Rectal smooth muscle tissue (tissue), 1 donor: Measurements from ENCODE around the gene CD209.
"Not testable (repeated sequence)": the region's sequence is repeated elsewhere in the genome, so short reads cannot be mapped to it uniquely, and the experiment has no call there.

ENCODE experiments used
- H3K27ac ChIP-seq: one replicate; pipeline ENCODE4 v1.7.0; 2013; ENCODE audit warnings: low read depth, low read length, inconsistent platforms
- H3K27me3 ChIP-seq: one replicate; pipeline ENCODE4 v1.7.0; 2013; ENCODE audit warnings: low read length; ENCODE audit not compliant: control insufficient read depth, insufficient read depth
- H3K36me3 ChIP-seq: one replicate; pipeline ENCODE4 v1.7.0; 2013; ENCODE audit warnings: low read length; ENCODE audit not compliant: control insufficient read depth, insufficient read depth
- H3K4me1 ChIP-seq: one replicate; pipeline ENCODE4 v1.7.0; 2013; ENCODE audit warnings: low read length; ENCODE audit not compliant: control insufficient read depth, insufficient read depth
- H3K4me3 ChIP-seq: one replicate; pipeline ENCODE4 v1.7.0; 2013; ENCODE audit warnings: low read length
- H3K9ac ChIP-seq: one replicate; pipeline ENCODE4 v1.7.0; 2013; ENCODE audit warnings: low read length

The CD209 gene

GRCh38 chr19:7783991-7784423 is 36.7 kb upstream of the CD209 start:
- H3K4me3 ChIP-seq = no peak overlapping the region
- peaks cover 12% of the 10 kb centered on the region for H3K27me3 ChIP-seq
- no peaks in the 10 kb centered on the region for H3K4me1 ChIP-seq
- no peak overlapping the region for H3K27ac ChIP-seq
- H3K9ac ChIP-seq = no peak overlapping the region
- H3K36me3 ChIP-seq = no peaks in the 10 kb centered on the region

- Histone ChIP-seq H3K4me3 (no peak overlapping the region), H3K4me1 (no peaks in the 10 kb centered on the region), H3K27ac (no peak overlapping the region), H3K36me3 (no peaks in the 10 kb centered on the region), H3K27me3 (no peaks in the 10 kb centered on the region), H3K9ac (no peak overlapping the region)
These were observed 33.8 kb upstream of the CD209 start for GRCh38 chr19:7781157-7781556.

GRCh38 chr19:7779631-7780486 is 32.5 kb upstream of the CD209 start:
- no peaks in the 10 kb centered on the region for H3K27me3 ChIP-seq
- H3K9ac ChIP-seq = no peak overlapping the region
- H3K36me3 ChIP-seq = no peaks in the 10 kb centered on the region
- no peaks in the 10 kb centered on the region for H3K4me1 ChIP-seq
- H3K4me3 ChIP-seq = no peak overlapping the region
- no peak overlapping the region for H3K27ac ChIP-seq

- Histone ChIP-seq H3K9ac (no peak overlapping the region), H3K27ac (no peak overlapping the region), H3K36me3 (no peaks in the 10 kb centered on the region), H3K4me3 (no peak overlapping the region), H3K27me3 (no peaks in the 10 kb centered on the region), H3K4me1 (no peaks in the 10 kb centered on the region)
These were observed 30.7 kb upstream of the CD209 start for GRCh38 chr19:7778081-7778480.

GRCh38 chr19:7775761-7776160 is 28.4 kb upstream of the CD209 start:
- no peak overlapping the region for H3K9ac ChIP-seq
- H3K36me3 ChIP-seq = no peaks in the 10 kb centered on the region
- no peaks in the 10 kb centered on the region for H3K4me1 ChIP-seq
- H3K27me3 ChIP-seq = no peaks in the 10 kb centered on the region
- H3K4me3 ChIP-seq = no peak overlapping the region
- no peak overlapping the region for H3K27ac ChIP-seq

GRCh38 chr19:7773841-7774240 is 26.5 kb upstream of the CD209 start:
- Histone ChIP-seq H3K27ac (no peak overlapping the region), H3K36me3 (no peaks in the 10 kb centered on the region), H3K9ac (no peak overlapping the region), H3K4me3 (no peak overlapping the region), H3K27me3 (no peaks in the 10 kb centered on the region), H3K4me1 (no peaks in the 10 kb centered on the region)

- H3K27me3 ChIP-seq = no peaks in the 10 kb centered on the region
- H3K36me3 ChIP-seq = no peaks in the 10 kb centered on the region
- no peak overlapping the region for H3K4me3 ChIP-seq
- no peak overlapping the region for H3K27ac ChIP-seq
- no peak overlapping the region for H3K9ac ChIP-seq
- H3K4me1 ChIP-seq = no peaks in the 10 kb centered on the region
These were observed 25.5 kb upstream of the CD209 start for GRCh38 chr19:7772752-7773291.

GRCh38 chr19:7771072-7771471 is 23.7 kb upstream of the CD209 start:
- no peak overlapping the region for H3K4me3 ChIP-seq

GRCh38 chr19:7769171-7769570 is 21.8 kb upstream of the CD209 start:
- no peak overlapping the region for H3K4me3 ChIP-seq
- no peaks in the 10 kb centered on the region for H3K36me3 ChIP-seq
- H3K27ac ChIP-seq = no peak overlapping the region
- no peaks in the 10 kb centered on the region for H3K4me1 ChIP-seq
- H3K27me3 ChIP-seq = no peaks in the 10 kb centered on the region
- H3K9ac ChIP-seq = no peak overlapping the region

More at GRCh38 chr19:7771072-7771471, 23.7 kb upstream of the CD209 start:
- no peak overlapping the region for H3K9ac ChIP-seq
- H3K27me3 ChIP-seq = no peaks in the 10 kb centered on the region
- no peak overlapping the region for H3K27ac ChIP-seq
- no peaks in the 10 kb centered on the region for H3K4me1 ChIP-seq
- no peaks in the 10 kb centered on the region for H3K36me3 ChIP-seq

GRCh38 chr19:7767487-7767886 is 20.2 kb upstream of the CD209 start:
- no peak overlapping the region for H3K4me3 ChIP-seq
- no peak overlapping the region for H3K27ac ChIP-seq
- H3K4me1 ChIP-seq = no peaks in the 10 kb centered on the region
- no peaks in the 10 kb centered on the region for H3K36me3 ChIP-seq
- no peak overlapping the region for H3K9ac ChIP-seq
- H3K27me3 ChIP-seq = no peaks in the 10 kb centered on the region

GRCh38 chr19:7766535-7766934 is 19.2 kb upstream of the CD209 start:
- H3K36me3 ChIP-seq = no peaks in the 10 kb centered on the region
- no peak overlapping the region for H3K27ac ChIP-seq
- H3K9ac ChIP-seq = no peak overlapping the region
- no peak overlapping the region for H3K4me3 ChIP-seq
- no peaks in the 10 kb centered on the region for H3K27me3 ChIP-seq
- H3K4me1 ChIP-seq = no peaks in the 10 kb centered on the region

- H3K4me1 ChIP-seq, H3K36me3 ChIP-seq, H3K27ac ChIP-seq, H3K9ac ChIP-seq, H3K27me3 ChIP-seq, H3K4me3 ChIP-seq: not testable (repeated sequence)
These were observed 17.7 kb upstream of the CD209 start for GRCh38 chr19:7765043-7765442.

GRCh38 chr19:7764157-7764556 is 16.8 kb upstream of the CD209 start:
- not testable (repeated sequence) for H3K4me1 ChIP-seq, H3K27me3 ChIP-seq, H3K9ac ChIP-seq, H3K36me3 ChIP-seq, H3K4me3 ChIP-seq, H3K27ac ChIP-seq
